Breast epithelium (tissue), 3 donors: ENCODE measurements around the gene DNAI7.

Experiments used
- CTCF ChIP-seq, 3 donors: fragments of 450-650 bp; IDR thresholded peaks; one replicate each; pipeline ENCODE4 v1.5.1; 2016 to 2017; ENCODE audit warnings: antibody characterized with exemption in 3 of 3, mild to moderate bottlenecking in 3 of 3, moderate library complexity in 3 of 3
- POLR2A ChIP-seq: fragments of 450-650 bp; IDR thresholded peaks from one replicate; pipeline ENCODE4 v1.6.1; 2016; ENCODE audit warnings: antibody characterized with exemption, mild to moderate bottlenecking, moderate library complexity
- POLR2AphosphoS5 ChIP-seq, 3 donors: sonication (generic); formaldehyde crosslinking; IDR thresholded peaks; one replicate each; pipeline ENCODE4 v1.6.1; 2017; ENCODE audit warnings: antibody characterized with exemption in 3 of 3

DNA sequence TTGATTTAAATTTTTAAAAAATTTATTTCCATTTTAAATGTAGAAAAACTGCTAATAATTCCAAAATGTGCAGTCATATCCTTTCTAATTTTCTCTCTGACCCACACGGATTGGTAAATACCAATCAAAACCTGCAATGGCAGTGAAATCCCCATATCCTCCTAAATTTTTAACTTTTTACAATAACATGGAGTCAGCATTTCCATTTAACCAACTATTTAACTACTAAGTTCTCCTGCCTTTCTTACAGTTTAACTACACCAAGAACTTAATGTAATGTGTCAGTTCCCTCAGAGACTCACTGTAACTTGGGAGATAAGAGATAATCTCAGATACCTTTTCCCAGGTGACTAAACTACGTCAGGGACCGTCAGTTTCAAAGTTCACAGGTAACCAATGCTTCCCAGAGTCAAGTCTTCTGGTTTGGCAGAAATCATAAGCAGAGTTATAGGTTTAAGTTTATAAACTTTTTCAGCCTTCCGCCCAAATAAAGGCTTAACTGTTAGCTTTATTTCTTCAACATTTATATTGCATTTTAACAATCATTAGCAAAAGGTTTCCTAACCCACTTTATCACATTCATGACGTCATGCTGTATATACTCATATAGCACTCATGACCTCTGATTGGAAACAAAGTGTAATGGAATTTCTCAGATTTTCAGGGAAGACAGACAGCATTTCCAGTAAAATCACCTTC, 48.2 kb upstream of the DNAI7 start:
- TF ChIP-seq CTCF (IDR thresholded peaks at IDR 0.05) (no peak), POLR2A (no peak), POLR2AphosphoS5 (IDR thresholded peaks at IDR 0.05) (no peak)
